Measurements from ENCODE around the gene TRIM28. TPM values are rescaled to one million over a fixed set of nuclear protein-coding genes. Genes with fewer than 3 reads are reported as not detected.

TRIM28 gene
- total and polyA plus RNA-seq, 9 of the 15 experiments (the other 6 are each of a cell fraction or from before 2014, with no cell fraction given) = 12.1 to 797 (median 490) TPM

GRCh38 chr19:58519355-58520256 lies 24.3 kb upstream of the TRIM28 start, which contains the start of gene ZBTB45 (continued):
- TF ChIP-seq FOXA1 (IDR thresholded peaks at IDR 0.05; ENCODE audit: borderline replicate concordance) (no peak), RNF2 (IDR thresholded peaks at IDR 0.05) (peak; percentile 90; the same call in 1 of the 2 replicates), IFI16 (CRISPR knock-in tag; IDR thresholded peaks at IDR 0.05) (0 out of 2 replicates have a peak, but pooled peaks have one; percentile 21), MEIS2 (IDR thresholded peaks at IDR 0.05; ENCODE audit: partially characterized antibody) (no peak), ZNF551 (CRISPR knock-in tag; IDR thresholded peaks at IDR 0.05) (no peak), ZKSCAN3 (CRISPR knock-in tag; IDR thresholded peaks at IDR 0.05) (no peak), POLR2G (IDR thresholded peaks at IDR 0.05; ENCODE audit: low read depth, low read length) (peak; percentile 96), POLR2AphosphoS2 (IDR thresholded peaks at IDR 0.05; ENCODE audit: low read length) (no peak; the same call in 1 of the 2 replicates), RFX5 (IDR thresholded peaks at IDR 0.05; ENCODE audit: low read depth, low read length) (no peak), FOXK1 (CRISPR knock-in tag; IDR thresholded peaks at IDR 0.05; ENCODE audit: borderline replicate concordance) (peak; percentile 94), GTF2F1 (IDR thresholded peaks at IDR 0.05; ENCODE audit: low read depth, low read length) (no peak; the same call in 1 of the 2 replicates), ZNF778 (CRISPR knock-in tag; IDR thresholded peaks at IDR 0.05) (no peak), POLR2A (conservative IDR thresholded peaks at IDR 0.05) (peak; percentile 83), EZH2 (IDR thresholded peaks at IDR 0.05; ENCODE audit: borderline replicate concordance, low read depth, low read length) (no peak), BRD9 (IDR thresholded peaks at IDR 0.05; ENCODE audit: low read depth, partially characterized antibody) (peak; percentile 63), TCF3 (CRISPR knock-in tag; IDR thresholded peaks at IDR 0.05) (peak; percentile 54), SIRT6 (IDR thresholded peaks at IDR 0.05; ENCODE audit: low read depth, low read length) (no peak), NONO (IDR thresholded peaks at IDR 0.05; ENCODE audit: low read depth in 2 of 2, low read length in 1 of 2) (peak; percentile 22 to 58; a peak in 3 of 4 replicates), MIER1 (IDR thresholded peaks at IDR 0.05; ENCODE audit: low read depth) (no peak; the same call in 1 of the 2 replicates), BRD4 (IDR thresholded peaks at IDR 0.05) (peak; percentile 95), WHSC1 (IDR thresholded peaks at IDR 0.05; ENCODE audit: low read length) (no peak), ARNT (IDR thresholded peaks at IDR 0.05) (peak; percentile 61 to 68; a peak in 3 of 4 replicates), ZSCAN32 (CRISPR knock-in tag; IDR thresholded peaks at IDR 0.05) (no peak), CCNT2 (IDR thresholded peaks at IDR 0.05; ENCODE audit: borderline replicate concordance, extremely low read depth, insufficient read length, low read depth, low read length) (peak; percentile 52), SPI1 (IDR thresholded peaks at IDR 0.05; ENCODE audit: borderline replicate concordance, low read depth, low read length) (no peak)
- TF ChIP-seq, protein P1, sequence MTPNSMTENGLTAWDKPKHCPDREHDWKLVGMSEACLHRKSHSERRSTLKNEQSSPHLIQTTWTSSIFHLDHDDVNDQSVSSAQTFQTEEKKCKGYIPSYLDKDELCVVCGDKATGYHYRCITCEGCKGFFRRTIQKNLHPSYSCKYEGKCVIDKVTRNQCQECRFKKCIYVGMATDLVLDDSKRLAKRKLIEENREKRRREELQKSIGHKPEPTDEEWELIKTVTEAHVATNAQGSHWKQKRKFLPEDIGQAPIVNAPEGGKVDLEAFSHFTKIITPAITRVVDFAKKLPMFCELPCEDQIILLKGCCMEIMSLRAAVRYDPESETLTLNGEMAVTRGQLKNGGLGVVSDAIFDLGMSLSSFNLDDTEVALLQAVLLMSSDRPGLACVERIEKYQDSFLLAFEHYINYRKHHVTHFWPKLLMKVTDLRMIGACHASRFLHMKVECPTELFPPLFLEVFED (CRISPR knock-in tag; conservative IDR thresholded peaks at IDR 0.05) = 0 out of 2 replicates have a peak, but pooled peaks have one; percentile 68
- TF ChIP-seq, protein P2, sequence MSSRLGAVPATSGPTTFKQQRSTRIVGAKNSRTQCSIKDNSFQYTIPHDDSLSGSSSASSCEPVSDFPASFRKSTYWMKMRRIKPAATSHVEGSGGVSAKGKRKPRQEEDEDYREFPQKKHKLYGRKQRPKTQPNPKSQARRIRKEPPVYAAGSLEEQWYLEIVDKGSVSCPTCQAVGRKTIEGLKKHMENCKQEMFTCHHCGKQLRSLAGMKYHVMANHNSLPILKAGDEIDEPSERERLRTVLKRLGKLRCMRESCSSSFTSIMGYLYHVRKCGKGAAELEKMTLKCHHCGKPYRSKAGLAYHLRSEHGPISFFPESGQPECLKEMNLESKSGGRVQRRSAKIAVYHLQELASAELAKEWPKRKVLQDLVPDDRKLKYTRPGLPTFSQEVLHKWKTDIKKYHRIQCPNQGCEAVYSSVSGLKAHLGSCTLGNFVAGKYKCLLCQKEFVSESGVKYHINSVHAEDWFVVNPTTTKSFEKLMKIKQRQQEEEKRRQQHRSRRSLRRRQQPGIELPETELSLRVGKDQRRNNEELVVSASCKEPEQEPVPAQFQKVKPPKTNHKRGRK (tag; IDR thresholded peaks at IDR 0.05) = no peak

Data from K562 (cell line).